ENCODE measurements around the gene IFNAR2. TPM values are rescaled to one million over a fixed set of nuclear protein-coding genes. Genes with fewer than 3 reads are reported as not detected.
"Not testable (repeated sequence)": the region's sequence is repeated elsewhere in the genome, so short reads cannot be mapped to it uniquely, and the experiment has no call there.

IFNAR2 gene
- total RNA-seq, 4 donors from 2014 or later: 5.3 to 14.6 (median 10.4) TPM

DNA sequence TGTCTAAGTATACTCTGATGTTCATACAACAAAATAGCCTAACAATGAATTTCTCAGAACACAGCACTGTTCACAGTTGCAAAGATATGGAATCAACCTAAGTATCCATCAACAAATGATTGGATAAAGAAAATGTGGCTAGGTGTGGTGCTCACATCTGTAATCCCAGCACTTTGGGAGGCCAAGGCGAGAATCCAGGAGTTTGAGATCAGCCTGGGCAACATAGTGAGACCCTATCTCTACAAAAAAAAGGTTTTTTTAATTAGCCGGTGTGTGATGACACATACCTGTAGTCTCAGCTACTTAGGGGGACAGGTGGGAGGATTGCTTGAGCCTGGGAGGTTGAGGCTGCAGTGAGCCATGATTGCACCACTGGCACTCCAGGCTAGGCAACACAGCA is 10.7 kb downstream of the IFNAR2 start:
- Histone ChIP-seq H3K27ac (replicated peaks in 1 of 4) (no peak overlapping the region), H3K9me3 (no peaks in the 10 kb centered on the region), H3K4me1 (peaks cover 9 to 24% (median 20%) of the 10 kb centered on the region in 4 donors), H3K36me3 (peaks cover 2 to 28% (median 14%) of the 10 kb centered on the region in 4 donors), H3K4me3 (no peak overlapping the region), H3K27me3 (no peaks in the 10 kb centered on the region)
- TF ChIP-seq, protein P1, sequence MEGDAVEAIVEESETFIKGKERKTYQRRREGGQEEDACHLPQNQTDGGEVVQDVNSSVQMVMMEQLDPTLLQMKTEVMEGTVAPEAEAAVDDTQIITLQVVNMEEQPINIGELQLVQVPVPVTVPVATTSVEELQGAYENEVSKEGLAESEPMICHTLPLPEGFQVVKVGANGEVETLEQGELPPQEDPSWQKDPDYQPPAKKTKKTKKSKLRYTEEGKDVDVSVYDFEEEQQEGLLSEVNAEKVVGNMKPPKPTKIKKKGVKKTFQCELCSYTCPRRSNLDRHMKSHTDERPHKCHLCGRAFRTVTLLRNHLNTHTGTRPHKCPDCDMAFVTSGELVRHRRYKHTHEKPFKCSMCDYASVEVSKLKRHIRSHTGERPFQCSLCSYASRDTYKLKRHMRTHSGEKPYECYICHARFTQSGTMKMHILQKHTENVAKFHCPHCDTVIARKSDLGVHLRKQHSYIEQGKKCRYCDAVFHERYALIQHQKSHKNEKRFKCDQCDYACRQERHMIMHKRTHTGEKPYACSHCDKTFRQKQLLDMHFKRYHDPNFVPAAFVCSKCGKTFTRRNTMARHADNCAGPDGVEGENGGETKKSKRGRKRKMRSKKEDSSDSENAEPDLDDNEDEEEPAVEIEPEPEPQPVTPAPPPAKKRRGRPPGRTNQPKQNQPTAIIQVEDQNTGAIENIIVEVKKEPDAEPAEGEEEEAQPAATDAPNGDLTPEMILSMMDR (IDR thresholded peaks at IDR 0.05): no peak
- TF ChIP-seq POLR2A (IDR thresholded peaks at IDR 0.05; ENCODE audit: low read depth) (no peak), EP300 (IDR thresholded peaks at IDR 0.05) (no peak), POLR2AphosphoS5 (IDR thresholded peaks at IDR 0.05) (no peak)
- DNase-seq (ENCODE audit: extremely low spot score): no peak
- WGBS: 96% methylated on average over 2 of the region's 2 CpGs
- intact Hi-C loops (cut with DNase I): no loop called here

DNA sequence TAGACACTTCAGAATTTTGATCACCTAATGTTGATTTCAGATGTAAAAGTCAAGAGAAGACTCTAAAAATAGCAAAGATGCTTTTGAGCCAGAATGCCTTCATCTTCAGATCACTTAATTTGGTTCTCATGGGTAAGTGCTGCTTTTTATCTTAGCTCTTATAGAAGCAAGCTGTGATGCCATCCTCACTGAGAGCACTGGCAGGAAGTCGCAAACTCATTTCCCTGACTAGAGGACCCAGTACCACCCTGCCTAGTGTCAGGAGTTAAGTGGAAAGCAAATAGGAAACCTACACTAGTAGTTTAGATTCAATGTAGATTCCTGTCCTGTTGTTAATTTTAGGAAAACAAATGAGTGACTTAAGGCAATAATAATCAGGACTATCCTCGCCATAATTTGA is 12.1 kb downstream of the IFNAR2 start:
- no peaks in the 10 kb centered on the region for H3K9me3 ChIP-seq
- TF ChIP-seq POLR2A (IDR thresholded peaks at IDR 0.05; ENCODE audit: low read depth) (no peak), POLR2AphosphoS5 (IDR thresholded peaks at IDR 0.05) (no peak), EP300 (IDR thresholded peaks at IDR 0.05) (no peak)
- TF ChIP-seq, protein P1 (IDR thresholded peaks at IDR 0.05): no peak
- H3K4me1 ChIP-seq: peaks cover 9 to 19% (median 14%) of the 10 kb centered on the region in 4 donors
- H3K36me3 ChIP-seq: peaks cover 12 to 42% (median 27%) of the 10 kb centered on the region in 4 donors
- H3K27ac ChIP-seq (replicated peaks in 1 of 4): no peak overlapping the region
- H3K27me3 ChIP-seq: no peaks in the 10 kb centered on the region
- no peak for DNase-seq (ENCODE audit: extremely low spot score)
- WGBS: 94% methylated on average over 2 of the region's 2 CpGs
- intact Hi-C loops (cut with DNase I): no loop called here
- no peak overlapping the region for H3K4me3 ChIP-seq

DNA sequence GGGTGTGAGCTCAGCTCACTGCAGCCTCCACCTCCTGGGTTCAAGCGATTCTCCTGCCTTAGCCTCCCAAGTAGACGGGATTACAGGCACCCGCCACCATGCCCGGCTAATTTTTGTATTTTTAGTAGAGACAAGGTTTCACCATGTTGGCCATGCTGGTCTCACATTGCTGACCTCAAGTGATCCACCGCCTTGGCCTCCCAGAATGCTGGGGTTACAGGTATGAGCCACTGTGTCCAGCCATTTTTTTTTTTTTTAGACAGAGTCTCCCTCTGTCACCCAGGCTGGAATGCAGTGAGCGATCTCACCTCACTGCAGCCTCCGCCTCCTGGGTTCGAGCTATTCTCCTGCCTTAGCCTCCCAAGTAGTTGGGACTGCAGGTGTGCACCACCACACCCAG is 13.1 kb downstream of the IFNAR2 start:
- peaks cover 9 to 16% (median 13%) of the 10 kb centered on the region in 4 donors for H3K4me1 ChIP-seq
- H3K4me3 ChIP-seq; H3K9me3 ChIP-seq; H3K27me3 ChIP-seq; H3K27ac ChIP-seq (replicated peaks in 1 of 4); intact Hi-C loops (cut with DNase I); DNase-seq (ENCODE audit: extremely low spot score): not testable (repeated sequence)
- WGBS: over 99% methylated on average over 8 of the region's 8 CpGs
- H3K36me3 ChIP-seq: peaks cover 14 to 48% (median 37%) of the 10 kb centered on the region in 4 donors

DNA sequence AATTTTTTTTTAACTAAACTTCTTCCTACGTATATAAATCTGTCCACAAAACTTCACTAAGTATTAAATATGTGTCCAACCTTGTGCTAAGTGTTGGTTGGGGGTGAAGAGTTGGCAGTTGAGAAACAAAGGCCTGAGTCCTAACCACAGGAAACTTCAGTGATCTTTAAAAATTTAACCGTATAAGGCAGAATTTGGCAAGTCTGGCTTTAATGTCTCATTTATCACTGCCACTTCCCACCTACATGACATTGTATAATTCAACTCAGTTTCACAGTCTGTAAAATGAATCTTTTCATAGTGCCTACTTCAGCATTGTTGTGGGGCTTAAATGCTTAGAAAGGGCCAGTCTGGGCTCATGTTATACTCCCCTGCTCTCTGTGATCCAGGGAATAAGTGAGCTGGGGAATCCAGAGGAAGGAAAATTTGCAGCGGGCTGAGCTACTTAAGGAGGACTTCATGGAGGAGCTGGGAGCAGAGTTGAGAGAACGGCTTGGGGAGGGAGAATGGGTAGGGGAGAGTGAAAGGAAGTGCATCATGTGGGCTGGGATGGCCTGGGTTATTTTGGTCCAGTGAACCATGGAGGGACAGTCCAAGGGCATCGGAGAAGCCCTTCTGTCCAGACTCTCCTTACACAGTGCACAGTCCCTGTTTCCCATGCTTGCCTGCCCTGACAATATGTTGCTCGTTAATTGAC is 14.5 kb downstream of the IFNAR2 start:
- Histone ChIP-seq H3K9me3 (no peaks in the 10 kb centered on the region), H3K4me3 (no peak overlapping the region), H3K4me1 (peaks cover 5 to 14% (median 10%) of the 10 kb centered on the region in 4 donors), H3K36me3 (peaks cover 21 to 61% (median 50%) of the 10 kb centered on the region in 4 donors), H3K27me3 (no peaks in the 10 kb centered on the region), H3K27ac (replicated peaks in 1 of 4) (no peak overlapping the region)
- DNase-seq (ENCODE audit: extremely low spot score): no peak
- TF ChIP-seq POLR2AphosphoS5 (IDR thresholded peaks at IDR 0.05) (no peak), EP300 (IDR thresholded peaks at IDR 0.05) (no peak), POLR2A (IDR thresholded peaks at IDR 0.05; ENCODE audit: low read depth) (no peak)
- TF ChIP-seq, protein P1 (IDR thresholded peaks at IDR 0.05): no peak
- 71% methylated on average over 6 of the region's 6 CpGs for WGBS
- intact Hi-C loops (cut with DNase I): no loop called here

DNA sequence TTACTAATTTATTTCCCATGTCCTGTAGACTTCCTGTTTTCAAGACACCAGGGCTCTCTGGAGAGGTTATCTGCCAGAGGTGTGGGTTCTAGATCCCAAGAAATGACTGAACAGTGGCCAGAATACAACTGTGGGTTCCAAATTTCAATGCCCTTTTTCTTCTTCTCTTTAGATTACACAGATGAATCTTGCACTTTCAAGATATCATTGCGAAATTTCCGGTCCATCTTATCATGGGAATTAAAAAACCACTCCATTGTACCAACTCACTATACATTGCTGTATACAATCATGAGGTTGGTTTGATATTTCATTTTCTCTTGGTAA is 15.0 kb downstream of the IFNAR2 start:
- no peak for DNase-seq (ENCODE audit: extremely low spot score)
- intact Hi-C loops (cut with DNase I): no loop called here
- H3K36me3 ChIP-seq: peaks cover 26 to 67% (median 55%) of the 10 kb centered on the region in 4 donors
- H3K4me3 ChIP-seq: no peak overlapping the region
- peaks cover 5 to 14% (median 10%) of the 10 kb centered on the region in 4 donors for H3K4me1 ChIP-seq
- no peaks in the 10 kb centered on the region for H3K9me3 ChIP-seq
- WGBS: 60% methylated on average over 2 of the region's 2 CpGs
- TF ChIP-seq POLR2A (IDR thresholded peaks at IDR 0.05; ENCODE audit: low read depth): no peak
- TF ChIP-seq, protein P1 (IDR thresholded peaks at IDR 0.05): no peak
- no peak for TF ChIP-seq POLR2AphosphoS5 (IDR thresholded peaks at IDR 0.05)
- no peak for TF ChIP-seq EP300 (IDR thresholded peaks at IDR 0.05)
- no peak overlapping the region for H3K27ac ChIP-seq (replicated peaks in 1 of 4)
- H3K27me3 ChIP-seq: no peaks in the 10 kb centered on the region
